K562 (cell line): Measurements from ENCODE around the gene ITPR1.

Experiments used
- FOXP1 ChIP-seq: sonication (generic); formaldehyde crosslinking; IDR thresholded peaks from 2 replicates; pipeline ENCODE4 v1.8.0; 2022; ENCODE audit warnings: mild to moderate bottlenecking, missing genetic modification reagents
- HDAC1 ChIP-seq, 2 experiments: fragments of 450-650 bp; IDR thresholded peaks; 2 replicates each; pipeline ENCODE4 v1.6.1; 2016 to 2017; ENCODE audit warnings: inconsistent platforms in 1 of 2, mild to moderate bottlenecking in 1 of 2, moderate library complexity in 1 of 2
- HMGXB4 ChIP-seq: sonication (generic); formaldehyde crosslinking; IDR thresholded peaks from 2 replicates; pipeline ENCODE4 v1.8.1; 2023; ENCODE audit warnings: mild to moderate bottlenecking, missing genetic modification reagents
- MAX ChIP-seq: sonication (generic); formaldehyde crosslinking; IDR thresholded peaks from 2 replicates; pipeline ENCODE4 v1.9.0; 2022; ENCODE audit warnings: mild to moderate bottlenecking, missing genetic modification reagents
- MYBL2 ChIP-seq, 2 experiments: fragments of 450-650 bp in 1 of 2; sonication (generic) in 1 of 2; formaldehyde crosslinking in 1 of 2; IDR thresholded peaks; 2 replicates each; pipeline versions ENCODE4 v1.6.1 to v1.8.1; 2017 to 2022; ENCODE audit warnings: borderline replicate concordance in 1 of 2, inconsistent platforms in 1 of 2, low read depth in 1 of 2, mild to moderate bottlenecking in 1 of 2, missing genetic modification reagents in 1 of 2, moderate library complexity in 1 of 2
- PCBP1 ChIP-seq: fragments of 200-400 bp; formaldehyde crosslinking; IDR thresholded peaks from 2 replicates; pipeline ENCODE4 v1.6.1; 2018; ENCODE audit warnings: mild to moderate bottlenecking, low read depth, low read length; ENCODE audit not compliant: poor library complexity, severe bottlenecking
- RFX5 ChIP-seq: IDR thresholded peaks from 2 replicates; pipeline ENCODE4 v1.6.1; 2011; ENCODE audit warnings: low read depth, mild to moderate bottlenecking, improper control_type of control experiment, low read length
- RFX7 ChIP-seq: fragments of 250-450 bp; sonication (Bioruptor Pico); IDR thresholded peaks from 2 replicates; pipeline ENCODE4 v1.5.1; 2021; ENCODE audit warnings: mild to moderate bottlenecking
- TBL1XR1 ChIP-seq, 2 experiments: IDR thresholded peaks; 2 replicates each; pipeline ENCODE4 v1.6.1; 2012; ENCODE audit warnings: improper control_type of control experiment in 2 of 2, low read length in 2 of 2, mild to moderate bottlenecking in 1 of 2
- ZFP36 ChIP-seq: fragments of 150-350 bp; IDR thresholded peaks from 2 replicates; pipeline ENCODE4 v1.6.1; 2018; ENCODE audit warnings: low read length, low read depth; ENCODE audit not compliant: partially characterized antibody
- ZHX1 ChIP-seq: fragments of 150-350 bp; conservative IDR thresholded peaks from 2 replicates; pipeline ENCODE4 v1.6.1; 2014; ENCODE audit warnings: low read length
- ZNF232 ChIP-seq: sonication (generic); formaldehyde crosslinking; IDR thresholded peaks from 2 replicates; pipeline ENCODE4 v1.8.0; 2022; ENCODE audit warnings: mild to moderate bottlenecking, missing genetic modification reagents
- TF ChIP-seq, protein P1 (sequence below), 3 experiments: IDR thresholded peaks in 2 of 3; conservative IDR thresholded peaks in 1 of 3; 2 replicates each; pipeline ENCODE4 v1.5.1; 2011 to 2012; ENCODE audit warnings: low read length in 3 of 3, mild to moderate bottlenecking in 3 of 3, control low read depth in 2 of 3, improper control_type of control experiment in 1 of 3, inconsistent platforms in 1 of 3, low read depth in 1 of 3, mixed read lengths in 1 of 3, moderate library complexity in 1 of 3; ENCODE audit not compliant: insufficient read depth in 2 of 3
- TF ChIP-seq, protein P2 (sequence below): fragments of 250-450 bp; sonication (Bioruptor Pico); IDR thresholded peaks from 2 replicates; pipeline ENCODE4 v1.4.0; 2020

GRCh38 chr3:4837374-4837930 lies 344.3 kb downstream of the ITPR1 start:
- no peak for TF ChIP-seq TBL1XR1 (IDR thresholded peaks at IDR 0.05; ENCODE audit: low read length in 2 of 2)
- no peak for TF ChIP-seq ZFP36
- TF ChIP-seq PCBP1 = no peak
- no peak for TF ChIP-seq FOXP1 (CRISPR knock-in tag)
- TF ChIP-seq RFX5 = no peak
- TF ChIP-seq HDAC1 (IDR thresholded peaks at IDR 0.05) = no peak
- TF ChIP-seq ZHX1 = no peak
- TF ChIP-seq, protein P1, sequence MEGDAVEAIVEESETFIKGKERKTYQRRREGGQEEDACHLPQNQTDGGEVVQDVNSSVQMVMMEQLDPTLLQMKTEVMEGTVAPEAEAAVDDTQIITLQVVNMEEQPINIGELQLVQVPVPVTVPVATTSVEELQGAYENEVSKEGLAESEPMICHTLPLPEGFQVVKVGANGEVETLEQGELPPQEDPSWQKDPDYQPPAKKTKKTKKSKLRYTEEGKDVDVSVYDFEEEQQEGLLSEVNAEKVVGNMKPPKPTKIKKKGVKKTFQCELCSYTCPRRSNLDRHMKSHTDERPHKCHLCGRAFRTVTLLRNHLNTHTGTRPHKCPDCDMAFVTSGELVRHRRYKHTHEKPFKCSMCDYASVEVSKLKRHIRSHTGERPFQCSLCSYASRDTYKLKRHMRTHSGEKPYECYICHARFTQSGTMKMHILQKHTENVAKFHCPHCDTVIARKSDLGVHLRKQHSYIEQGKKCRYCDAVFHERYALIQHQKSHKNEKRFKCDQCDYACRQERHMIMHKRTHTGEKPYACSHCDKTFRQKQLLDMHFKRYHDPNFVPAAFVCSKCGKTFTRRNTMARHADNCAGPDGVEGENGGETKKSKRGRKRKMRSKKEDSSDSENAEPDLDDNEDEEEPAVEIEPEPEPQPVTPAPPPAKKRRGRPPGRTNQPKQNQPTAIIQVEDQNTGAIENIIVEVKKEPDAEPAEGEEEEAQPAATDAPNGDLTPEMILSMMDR (IDR thresholded peaks at IDR 0.05 in 2 of 3, conservative IDR thresholded peaks at IDR 0.05 in 1 of 3; ENCODE audit: insufficient read depth in 2 of 3, low read depth in 1 of 3, low read length in 3 of 3) = no peak
- TF ChIP-seq MYBL2 (IDR thresholded peaks at IDR 0.05; ENCODE audit: low read depth) = no peak
- TF ChIP-seq MYBL2 (CRISPR knock-in tag; IDR thresholded peaks at IDR 0.05; ENCODE audit: borderline replicate concordance) = no peak
- TF ChIP-seq MAX (CRISPR knock-in tag) = no peak
- TF ChIP-seq, protein P2, sequence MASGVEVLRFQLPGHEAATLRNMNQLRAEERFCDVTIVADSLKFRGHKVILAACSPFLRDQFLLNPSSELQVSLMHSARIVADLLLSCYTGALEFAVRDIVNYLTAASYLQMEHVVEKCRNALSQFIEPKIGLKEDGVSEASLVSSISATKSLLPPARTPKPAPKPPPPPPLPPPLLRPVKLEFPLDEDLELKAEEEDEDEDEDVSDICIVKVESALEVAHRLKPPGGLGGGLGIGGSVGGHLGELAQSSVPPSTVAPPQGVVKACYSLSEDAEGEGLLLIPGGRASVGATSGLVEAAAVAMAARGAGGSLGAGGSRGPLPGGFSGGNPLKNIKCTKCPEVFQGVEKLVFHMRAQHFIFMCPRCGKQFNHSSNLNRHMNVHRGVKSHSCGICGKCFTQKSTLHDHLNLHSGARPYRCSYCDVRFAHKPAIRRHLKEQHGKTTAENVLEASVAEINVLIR (CRISPR knock-in tag) = no peak
- no peak for TF ChIP-seq HMGXB4 (CRISPR knock-in tag)
- TF ChIP-seq RFX7 (CRISPR knock-in tag) = no peak
- TF ChIP-seq ZNF232 (CRISPR knock-in tag) = no peak
